Measurements from ENCODE around the gene SLC12A9. TPM values are rescaled to one million over a fixed set of nuclear protein-coding genes. Genes with fewer than 3 reads are reported as not detected.

The SLC12A9 gene
- total and polyA plus RNA-seq, 4 experiments from 2014 or later, result 7.0 to 64.6 (median 36.4) TPM

Small RNA genes lying within 50 kb of the gene (microRNA-seq; reads per million reads assigned to microRNA genes)
- gene MIR6875 (ENCODE audit: borderline microRNAs expressed, borderline number of aligned reads, borderline replicate concordance), result not detected

Other genes with a start within 250 kb of the SLC12A9 start
- 10 to 100 TPM; 13.4 to 15.6 TPM for gene MOSPD3, start 240.2 kb upstream of the SLC12A9 start, total RNA-seq
- gene MOSPD3, start 240.2 kb upstream of the SLC12A9 start, polyA plus RNA-seq, result 10 to 100 TPM; 24.6 to 32.1 TPM
- gene TFR2, start 211.2 kb upstream of the SLC12A9 start, total RNA-seq, result 1 to 10 TPM; 5.4 to 6.2 TPM
- gene TFR2, start 211.2 kb upstream of the SLC12A9 start, polyA plus RNA-seq, result 1 to 10 TPM in 1 of 2 donors, under 1 TPM in 1; 0.75 to 2.8 TPM
- not detected for gene ACTL6B, start 196.3 kb upstream of the SLC12A9 start, total RNA-seq
- not detected for gene ACTL6B, start 196.3 kb upstream of the SLC12A9 start, polyA plus RNA-seq
- gene GNB2, start 179.0 kb upstream of the SLC12A9 start, total RNA-seq, result 100 to 1,000 TPM; 138 to 144 TPM
- gene GNB2, start 179.0 kb upstream of the SLC12A9 start, polyA plus RNA-seq, result 10 to 100 TPM; 48.3 to 60.7 TPM
- gene GIGYF1, start 158.5 kb upstream of the SLC12A9 start, total RNA-seq, result 100 to 1,000 TPM; 116 to 118 TPM
- gene GIGYF1, start 158.5 kb upstream of the SLC12A9 start, polyA plus RNA-seq, result 1 to 10 TPM in 1 of 2 donors, under 1 TPM in 1; 0.19 to 3.1 TPM
- gene POP7, start 146.6 kb upstream of the SLC12A9 start, total RNA-seq, result 10 to 100 TPM; 14.6 to 16.0 TPM
- 10 to 100 TPM; 43.7 to 49.9 TPM for gene POP7, start 146.6 kb upstream of the SLC12A9 start, polyA plus RNA-seq
- not detected for gene EPO, start 132.2 kb upstream of the SLC12A9 start, total RNA-seq
- not detected for gene EPO, start 132.2 kb upstream of the SLC12A9 start, polyA plus RNA-seq
- not detected for gene ZAN, start 119.1 kb upstream of the SLC12A9 start, total RNA-seq
- not detected for gene ZAN, start 119.1 kb upstream of the SLC12A9 start, polyA plus RNA-seq
- 1 to 10 TPM; 3.3 to 5.2 TPM for gene EPHB4, start 25.2 kb upstream of the SLC12A9 start, total RNA-seq
- gene EPHB4, start 25.2 kb upstream of the SLC12A9 start, polyA plus RNA-seq, result under 1 TPM in 1 of 2 donors, not detected in 1; 0.08 TPM
- 1 to 10 TPM; 7.6 to 9.4 TPM for gene TRIP6, start 14.7 kb downstream of the SLC12A9 start, total RNA-seq
- 1 to 10 TPM; 2.7 to 4.9 TPM for gene TRIP6, start 14.7 kb downstream of the SLC12A9 start, polyA plus RNA-seq
- gene SRRT, start 22.4 kb downstream of the SLC12A9 start, total RNA-seq, result 100 to 1,000 TPM; 264 to 272 TPM
- gene SRRT, start 22.4 kb downstream of the SLC12A9 start, polyA plus RNA-seq, result 10 to 100 TPM; 37.8 to 86.5 TPM
- gene UFSP1, start 37.0 kb downstream of the SLC12A9 start, total RNA-seq, result 10 to 100 TPM; 10.1 to 11.0 TPM
- gene UFSP1, start 37.0 kb downstream of the SLC12A9 start, polyA plus RNA-seq, result 1 to 10 TPM in 1 of 2 donors, under 1 TPM in 1; 0.34 to 2.6 TPM
- gene ACHE, start 43.2 kb downstream of the SLC12A9 start, total RNA-seq, result not detected
- not detected for gene ACHE, start 43.2 kb downstream of the SLC12A9 start, polyA plus RNA-seq
- gene MUC3A, start 96.8 kb downstream of the SLC12A9 start, total RNA-seq, result not detected
- not detected for gene MUC3A, start 96.8 kb downstream of the SLC12A9 start, polyA plus RNA-seq
- gene MUC12, start 116.9 kb downstream of the SLC12A9 start, total RNA-seq, result not detected
- gene MUC12, start 116.9 kb downstream of the SLC12A9 start, polyA plus RNA-seq, result under 1 TPM in 1 of 2 donors, not detected in 1; 0.45 TPM
- gene MUC17, start 167.4 kb downstream of the SLC12A9 start, total RNA-seq, result not detected
- gene MUC17, start 167.4 kb downstream of the SLC12A9 start, polyA plus RNA-seq, result not detected
- 10 to 100 TPM; 79.4 to 81.1 TPM for gene TRIM56, start 232.8 kb downstream of the SLC12A9 start, total RNA-seq
- 10 to 100 TPM in 1 of 2 donors, 1 to 10 TPM in 1; 2.8 to 16.3 TPM for gene TRIM56, start 232.8 kb downstream of the SLC12A9 start, polyA plus RNA-seq

Data from CD4-positive, alpha-beta memory T cell (primary cell).